Esophagus muscularis mucosa (tissue), 4 donors: ENCODE measurements around the gene ACAA1. TPM values are rescaled to one million over a fixed set of nuclear protein-coding genes. Genes with fewer than 3 reads are reported as not detected.
"Not testable (repeated sequence)": the region's sequence is repeated elsewhere in the genome, so short reads cannot be mapped to it uniquely, and the experiment has no call there.

ENCODE experiments used
- DNase-seq: peaks from one replicate; pipeline ENCODE4 v3.0.0-alpha.2; 2017; ENCODE audit errors: extremely low spot score
- H3K27ac ChIP-seq, 4 donors: fragments of 200-600 bp; sonication (generic); replicated peaks in 1 of 4; 1 replicate in 3 of 4; 2 replicates in 1 of 4; pipeline ENCODE4 v1.5.1; 2016 to 2019; ENCODE audit warnings: mild to moderate bottlenecking in 1 of 4
- H3K27me3 ChIP-seq, 4 donors: fragments of 200-600 bp; sonication (generic); one replicate each; pipeline versions ENCODE4 v1.5.1 to v1.6.0; 2016 to 2019
- H3K36me3 ChIP-seq, 4 donors: fragments of 200-600 bp; sonication (generic); one replicate each; pipeline ENCODE4 v1.5.1; 2016 to 2019
- H3K4me1 ChIP-seq, 4 donors: fragments of 200-600 bp; sonication (generic); one replicate each; pipeline ENCODE4 v1.5.1; 2016 to 2019
- H3K4me3 ChIP-seq, 4 donors: fragments of 200-600 bp; sonication (generic); 1 replicate in 2 of 4; 2 replicates in 2 of 4; pipeline ENCODE4 v1.5.1; 2016 to 2019; ENCODE audit warnings: mild to moderate bottlenecking in 4 of 4, moderate library complexity in 1 of 4
- H3K9me3 ChIP-seq, 4 donors: fragments of 200-600 bp; sonication (generic); 1 replicate in 3 of 4; 2 replicates in 1 of 4; pipeline ENCODE4 v1.5.1; 2016 to 2019
- CTCF ChIP-seq, 3 experiments: fragments of 200-600 bp in 2 of 3; fragments of 450-650 bp in 1 of 3; sonication (generic) in 2 of 3; IDR thresholded peaks; one replicate each; pipeline ENCODE4 v1.5.1; 2017 to 2019; ENCODE audit warnings: antibody characterized with exemption in 3 of 3, mild to moderate bottlenecking in 2 of 3, moderate library complexity in 1 of 3
- EP300 ChIP-seq: sonication (generic); formaldehyde crosslinking; IDR thresholded peaks from one replicate; pipeline ENCODE4 v1.6.1; 2017; ENCODE audit warnings: antibody characterized with exemption
- POLR2A ChIP-seq: fragments of 450-650 bp; IDR thresholded peaks from one replicate; pipeline ENCODE4 v1.6.1; 2017; ENCODE audit warnings: antibody characterized with exemption, moderate library complexity, mild to moderate bottlenecking, low read depth
- POLR2AphosphoS5 ChIP-seq, 2 donors: sonication (generic); formaldehyde crosslinking; IDR thresholded peaks; one replicate each; pipeline ENCODE4 v1.6.1; 2017; ENCODE audit warnings: antibody characterized with exemption in 2 of 2
- WGBS: methylation state at CpG from one replicate; pipeline ENCODE4 v1.1.5; 2018; 5-methylcytosine and 5-hydroxymethylcytosine counted together
- intact Hi-C: fragments of 100-400 bp; cut with DNase I; formaldehyde crosslinking; loops from one replicate; pipeline ENCODE4 v1.15.1; 2023
- total RNA-seq, 4 donors: library from RNA; depleted of rRNA; stranded (reverse); fragments of >200 nt; gene quantifications; one replicate each; pipeline versions ENCODE4 v1.1.0 to v1.2.1, GENCODE V29; 2016

The ACAA1 gene
- total RNA-seq, 4 donors from 2014 or later: 31.3 to 49.4 (median 39.1) TPM

GRCh38 chr3:38164952-38165721 lies 28.2 kb upstream of the ACAA1 start, which contains the start of gene OXSR1:
OXSR1 (plus strand) TSS chr3:38165537; CDS start chr3:38165877, 340 bp downstream.
- Histone ChIP-seq H3K36me3 (no peaks in the 10 kb centered on the region), H3K4me1 (peaks cover 14 to 45% (median 43%) of the 10 kb centered on the region in 4 donors), H3K27ac (peak within 1 kb of the TSS; percentile 97 to 98 (median 97)), H3K4me3 (peak within 1 kb of the TSS; percentile 86 to 99 (median 92)), H3K9me3 (no peaks in the 10 kb centered on the region), H3K27me3 (no peaks in the 10 kb centered on the region)
- no peak for TF ChIP-seq CTCF (IDR thresholded peaks at IDR 0.05)
- peak; percentile 15 for TF ChIP-seq EP300
- peak; percentile 85 for TF ChIP-seq POLR2A
- TF ChIP-seq POLR2AphosphoS5 (IDR thresholded peaks at IDR 0.05): peak; percentile 90 to 95
- under 1% methylated on average over 40 of the region's 57 CpGs for WGBS
- intact Hi-C loops: loop anchor here (2.0 kb wide), 1 partner anchor 26 kb away; the partner anchor contains the start of gene MYD88
- DNase-seq: peak; percentile 100

GRCh38 chr3:38164643-38164951 lies 27.7 kb upstream of the ACAA1 start:
- H3K27me3 ChIP-seq: no peaks in the 10 kb centered on the region
- peak; percentile 24 for TF ChIP-seq POLR2A
- TF ChIP-seq POLR2AphosphoS5 (IDR thresholded peaks at IDR 0.05): no peak
- peaks cover 14 to 41% (median 38%) of the 10 kb centered on the region in 4 donors for H3K4me1 ChIP-seq
- peak overlapping the region; percentile 97 to 98 (median 97) for H3K27ac ChIP-seq
- no peaks in the 10 kb centered on the region for H3K36me3 ChIP-seq
- peak overlapping the region; percentile 86 to 99 (median 92) for H3K4me3 ChIP-seq
- no peak for DNase-seq
- 4% methylated on average over 13 of the region's 17 CpGs for WGBS
- intact Hi-C loops: loop anchor here (2.0 kb wide), 1 partner anchor 26 kb away; the partner anchor contains the start of gene MYD88
- H3K9me3 ChIP-seq: no peaks in the 10 kb centered on the region

GRCh38 chr3:38163841-38164642 lies 27.1 kb upstream of the ACAA1 start:
- peak overlapping the region; percentile 86 to 99 (median 92) for H3K4me3 ChIP-seq
- no peaks in the 10 kb centered on the region for H3K36me3 ChIP-seq
- no peak for TF ChIP-seq EP300
- H3K27me3 ChIP-seq: no peaks in the 10 kb centered on the region
- peaks cover 14 to 36% (median 33%) of the 10 kb centered on the region in 4 donors for H3K4me1 ChIP-seq
- DNase-seq: no peak
- H3K9me3 ChIP-seq: no peaks in the 10 kb centered on the region
- peak overlapping the region; percentile 97 to 98 (median 97) for H3K27ac ChIP-seq
- 72% methylated on average over 24 of the region's 24 CpGs for WGBS
- intact Hi-C loops: loop anchor here (2.0 kb wide), 1 partner anchor 25 kb away; the partner anchor contains the start of gene MYD88

- H3K27me3 ChIP-seq: no peaks in the 10 kb centered on the region
- peak overlapping the region in 1 of 4 donors; percentile 98 for H3K27ac ChIP-seq
- TF ChIP-seq POLR2AphosphoS5 (IDR thresholded peaks at IDR 0.05) (no peak), EP300 (no peak), POLR2A (no peak), CTCF (IDR thresholded peaks at IDR 0.05) (no peak)
- H3K9me3 ChIP-seq: no peaks in the 10 kb centered on the region
- peak; percentile 37 for DNase-seq
- no peak overlapping the region for H3K4me3 ChIP-seq
- intact Hi-C loops: no loop called here
- H3K4me1 ChIP-seq: peaks cover 14 to 28% (median 26%) of the 10 kb centered on the region in 4 donors
- WGBS: 90% methylated on average over 12 of the region's 12 CpGs
- H3K36me3 ChIP-seq: no peaks in the 10 kb centered on the region
Measured at GRCh38 chr3:38163117-38163840, 26.4 kb upstream of the ACAA1 start.

- DNase-seq, H3K27me3 ChIP-seq, H3K4me1 ChIP-seq, H3K27ac ChIP-seq, H3K36me3 ChIP-seq, intact Hi-C loops, H3K4me3 ChIP-seq, H3K9me3 ChIP-seq: not testable (repeated sequence)
- whole genome bisulfite sequencing: 92% methylated on average over 11 of the region's 11 CpGs
Measured at GRCh38 chr3:38160704-38161103, 23.8 kb upstream of the ACAA1 start.
